HCEC 1CT (cell line): Measurements from ENCODE around the gene HLA-F.

Experiments
- DNase-seq: peaks from one replicate; pipeline ENCODE4 v3.0.0-alpha.2; 2017

HLA-F gene

DNA sequence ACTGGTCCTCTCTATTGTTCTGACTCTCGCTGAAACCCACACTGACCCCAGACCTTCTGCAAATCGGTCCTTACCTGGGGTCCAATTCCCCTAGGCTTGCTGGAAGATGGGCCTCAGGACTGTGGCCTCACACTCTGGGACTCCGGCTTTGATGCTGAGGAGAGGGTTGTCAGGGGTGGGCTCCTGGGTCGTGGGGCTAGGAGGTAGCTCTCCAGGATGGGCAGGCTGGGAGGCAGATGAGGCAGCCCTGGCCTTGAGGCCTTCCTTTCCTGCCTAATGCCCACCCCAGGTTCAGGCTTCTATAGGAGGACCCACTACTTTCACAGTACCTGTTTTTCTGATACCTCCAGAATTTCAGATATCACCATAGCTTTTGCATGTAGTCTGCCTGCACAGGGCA lies 21.4 kb downstream of the HLA-F start:
- DNase-seq: no peak

DNA sequence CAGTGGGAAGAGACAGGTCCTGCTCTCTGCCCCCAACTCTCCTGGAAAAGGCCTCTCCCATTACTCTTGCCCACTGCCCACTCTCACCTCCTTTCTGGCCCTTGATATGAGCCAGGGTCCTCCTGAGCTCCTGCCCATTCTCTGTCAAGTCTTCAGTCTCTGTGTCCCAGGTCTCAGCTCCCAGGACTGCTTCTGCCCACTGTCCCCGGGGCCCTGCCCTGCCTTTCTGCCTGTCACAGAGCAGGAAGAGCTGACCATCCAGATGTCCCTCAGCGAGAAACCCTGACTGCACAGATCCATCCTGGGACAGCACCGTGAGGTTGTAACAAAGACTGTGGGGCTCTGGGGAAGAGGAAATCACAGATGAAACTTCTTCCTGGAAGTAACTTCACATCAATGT lies 22.2 kb downstream of the HLA-F start:
- no peak for DNase-seq

DNA sequence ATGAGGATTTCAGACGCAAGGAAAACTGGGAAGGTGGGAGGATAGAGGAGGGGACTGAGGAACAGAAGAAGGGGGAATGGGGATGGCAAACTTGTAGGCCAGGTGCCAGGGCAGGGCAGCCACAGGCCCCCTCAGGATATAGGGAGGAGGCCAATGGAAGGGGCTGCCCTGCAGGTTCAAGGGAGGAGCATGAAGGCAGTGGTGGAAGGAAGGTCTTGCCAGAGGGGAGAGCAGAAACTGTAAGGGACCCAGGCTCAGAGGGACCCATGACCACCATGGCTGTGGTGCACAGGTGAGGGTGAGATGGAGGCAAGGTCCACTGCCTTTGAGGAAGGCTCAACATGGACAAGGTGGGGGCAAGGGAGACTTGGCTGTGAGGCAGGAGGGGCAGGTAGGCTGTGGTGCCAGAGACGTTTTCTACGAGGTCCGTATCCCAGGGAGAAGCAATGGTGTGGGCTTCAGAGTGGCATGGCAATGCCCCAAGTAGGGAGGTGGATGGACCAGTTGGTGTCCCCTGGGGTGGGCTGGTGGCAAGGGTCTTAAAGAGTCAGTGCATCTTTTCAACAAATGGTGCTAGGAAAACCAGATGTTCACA lies 22.7 kb downstream of the HLA-F start:
- DNase-seq: no peak

DNA sequence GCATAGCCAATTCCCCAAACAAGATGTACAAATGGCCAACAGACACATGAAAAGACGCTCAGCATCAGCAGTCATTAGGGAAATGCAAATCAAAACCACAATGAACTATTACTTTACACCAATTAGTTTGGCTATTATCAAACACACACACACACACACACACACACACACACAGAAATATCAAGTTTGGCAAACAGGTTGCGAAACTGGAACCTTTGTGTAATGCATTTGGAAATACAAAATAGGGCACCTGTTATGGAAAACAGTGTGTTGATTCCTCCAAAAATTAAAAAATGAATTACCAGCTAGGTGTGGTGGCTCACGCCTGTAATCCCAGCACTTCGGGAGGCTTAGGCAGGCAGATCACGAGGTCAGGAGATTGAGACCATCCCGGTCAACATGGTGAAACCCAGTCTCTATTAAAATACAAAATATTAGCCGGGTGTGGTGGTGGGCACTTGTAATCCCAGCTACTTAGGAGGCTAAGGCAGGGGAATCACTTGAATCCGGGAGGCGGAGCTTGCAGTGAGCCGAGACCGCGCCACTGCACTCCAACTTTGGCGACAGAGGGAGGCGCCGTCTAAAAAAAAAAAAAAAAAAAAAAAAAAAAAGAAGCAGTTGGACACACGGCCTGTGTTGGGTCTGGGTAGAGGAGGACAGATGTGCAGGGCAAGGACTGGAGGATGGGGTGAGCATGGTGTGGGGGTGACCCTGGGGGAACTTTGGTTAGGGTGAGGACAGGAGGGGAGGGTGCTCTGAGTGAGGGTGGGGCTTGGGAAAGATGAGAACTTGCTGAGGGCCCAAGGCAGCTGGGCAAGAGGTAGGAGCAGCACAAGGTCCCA lies 23.8 kb downstream of the HLA-F start:
- no peak for DNase-seq

DNA sequence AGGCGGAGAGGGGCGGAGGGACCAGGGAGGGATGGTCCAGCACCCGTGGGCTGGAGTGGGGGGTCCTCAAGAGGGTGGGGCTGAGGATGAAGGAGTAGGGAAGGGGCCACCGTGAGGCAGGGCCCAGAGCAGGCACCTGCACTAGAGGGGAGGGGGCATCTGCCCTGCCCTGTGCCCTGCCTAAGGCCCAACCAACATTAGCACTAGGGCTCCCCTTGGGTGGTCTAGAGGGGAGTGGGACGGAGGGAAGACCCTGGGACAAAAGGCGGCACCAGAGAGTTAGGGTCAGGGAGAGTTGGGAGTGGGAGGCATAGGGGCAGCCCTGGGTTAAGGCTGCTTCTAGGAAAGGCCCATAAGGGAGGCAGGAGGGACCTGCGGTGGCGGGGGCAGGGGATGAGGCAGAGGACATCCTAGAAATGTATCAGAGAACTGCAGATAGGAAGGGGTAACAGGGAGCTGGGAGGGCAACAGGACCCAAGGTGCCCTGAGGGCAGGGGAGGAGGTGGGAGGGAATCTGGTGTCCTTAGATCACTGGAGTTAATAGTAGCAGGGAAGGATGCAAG lies 24.5 kb downstream of the HLA-F start:
- no peak for DNase-seq

DNA sequence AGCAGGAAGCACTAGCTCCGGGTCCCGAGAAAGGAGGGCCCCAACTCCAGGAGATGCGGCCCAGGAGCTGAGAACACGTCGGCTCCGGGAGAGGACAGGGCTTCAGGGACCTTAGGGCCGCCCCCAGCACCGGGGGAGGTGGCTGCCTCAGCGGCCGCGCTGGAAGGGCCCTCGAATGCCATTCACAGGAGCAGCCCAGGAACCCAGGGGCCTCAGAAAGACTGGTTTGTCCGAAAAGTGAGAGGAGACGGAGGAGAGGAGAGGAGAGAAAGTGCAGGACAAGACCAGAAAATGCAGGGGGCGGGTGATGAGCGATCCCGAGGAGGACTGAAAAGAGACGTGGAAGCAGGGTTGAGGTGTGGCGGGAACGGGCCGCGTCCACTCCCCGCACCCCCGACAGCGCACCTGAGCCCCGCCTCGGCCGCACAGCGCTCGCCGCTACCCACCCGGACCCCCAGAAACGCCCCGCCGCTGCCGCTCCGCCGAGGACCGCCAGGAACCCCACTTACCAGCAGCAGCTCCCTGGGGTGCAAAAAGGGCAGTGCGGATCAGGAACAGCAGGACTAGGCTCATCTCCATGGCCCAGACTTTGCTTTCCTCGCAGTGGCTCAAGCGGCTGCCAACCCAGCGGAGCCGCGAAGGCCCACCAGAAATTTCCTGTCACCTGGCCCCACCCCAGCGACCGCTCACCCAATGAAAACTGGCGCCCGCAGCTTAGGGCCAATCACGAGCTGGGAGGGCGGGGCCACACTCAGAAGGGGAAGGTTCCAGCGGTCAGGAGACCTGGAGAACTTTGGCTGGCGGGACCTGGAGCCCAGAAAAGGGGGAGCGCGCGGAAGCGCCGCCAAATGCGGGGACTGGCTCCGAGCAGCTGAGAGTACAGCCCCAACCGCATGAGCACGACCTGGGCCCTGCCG lies 25.4 kb downstream of the HLA-F start:
- DNase-seq: peak; percentile 76

DNA sequence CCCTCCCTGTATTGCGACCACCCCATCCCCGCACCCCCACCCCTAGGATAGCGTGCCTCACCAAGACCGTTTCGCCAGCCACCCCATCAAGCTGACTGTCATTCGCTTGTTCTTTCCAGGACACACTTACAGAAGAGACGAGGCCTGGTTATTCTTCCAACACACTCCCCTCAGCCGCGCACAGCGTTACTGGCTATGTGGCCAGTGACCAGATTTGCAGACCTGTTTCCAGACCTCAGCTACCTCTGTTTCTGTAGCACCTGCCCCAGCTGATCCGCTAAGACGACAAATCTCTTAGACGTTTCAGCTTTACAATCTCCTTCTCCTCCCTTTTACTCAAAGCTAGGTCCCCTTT lies 26.1 kb downstream of the HLA-F start:
- no peak for DNase-seq

DNA sequence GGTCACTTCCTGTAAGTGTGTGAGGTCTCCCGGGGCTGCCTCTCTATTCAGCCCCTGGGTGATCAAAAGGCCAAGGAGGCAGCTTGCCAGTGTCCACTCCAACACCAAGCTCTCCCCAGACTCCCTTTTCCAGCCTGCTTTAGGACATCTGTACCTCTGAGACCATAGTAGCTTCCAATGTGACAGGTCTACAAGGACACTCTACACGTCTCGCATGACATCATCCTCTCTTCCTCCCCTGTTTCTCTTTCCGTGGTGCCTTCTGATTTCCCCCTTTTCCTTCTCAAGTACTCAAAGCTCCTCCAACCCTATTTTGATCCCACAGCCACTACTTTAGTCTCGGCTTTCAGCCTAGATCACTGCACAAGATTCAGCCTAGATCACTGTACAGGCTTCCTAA lies 26.4 kb downstream of the HLA-F start:
- no peak for DNase-seq

DNA sequence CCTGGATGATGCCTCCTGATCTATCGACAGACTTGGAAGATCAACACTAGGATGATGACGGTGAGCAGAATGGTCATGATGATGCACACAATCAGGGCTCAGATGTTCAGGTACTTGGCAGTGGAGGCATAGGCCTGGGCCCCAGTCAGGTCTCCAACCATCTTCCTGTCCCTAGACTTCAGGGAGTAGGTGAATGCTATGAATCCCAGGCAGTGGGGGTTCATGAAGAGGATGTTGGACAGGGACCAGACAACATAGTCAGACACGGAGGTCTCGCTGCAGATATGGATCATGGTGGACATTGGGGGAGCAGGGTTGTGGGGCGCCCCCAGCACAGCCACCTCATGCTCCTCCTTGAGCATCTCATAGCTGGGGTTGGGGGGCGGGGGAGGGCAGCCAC lies 27.5 kb downstream of the HLA-F start:
- no peak for DNase-seq

DNA sequence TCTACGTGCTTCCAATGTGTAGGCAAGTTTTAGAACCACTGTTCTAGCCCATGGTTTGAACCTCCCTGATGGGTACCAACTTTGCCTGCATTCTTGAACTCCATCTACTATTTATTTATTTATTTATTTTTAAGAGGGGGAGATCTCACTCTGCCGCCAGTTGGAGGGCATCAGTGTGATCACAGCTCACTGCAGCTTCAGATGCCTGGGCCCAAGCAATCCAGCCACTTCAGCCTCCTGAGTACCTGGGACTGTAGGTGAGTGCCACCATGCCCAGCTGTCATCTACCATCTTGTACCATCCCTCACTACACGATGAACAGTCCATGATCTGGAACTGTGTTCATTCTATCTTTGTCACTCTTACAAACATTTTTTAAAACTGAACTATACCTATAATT lies 28.2 kb downstream of the HLA-F start:
- no peak for DNase-seq

DNA sequence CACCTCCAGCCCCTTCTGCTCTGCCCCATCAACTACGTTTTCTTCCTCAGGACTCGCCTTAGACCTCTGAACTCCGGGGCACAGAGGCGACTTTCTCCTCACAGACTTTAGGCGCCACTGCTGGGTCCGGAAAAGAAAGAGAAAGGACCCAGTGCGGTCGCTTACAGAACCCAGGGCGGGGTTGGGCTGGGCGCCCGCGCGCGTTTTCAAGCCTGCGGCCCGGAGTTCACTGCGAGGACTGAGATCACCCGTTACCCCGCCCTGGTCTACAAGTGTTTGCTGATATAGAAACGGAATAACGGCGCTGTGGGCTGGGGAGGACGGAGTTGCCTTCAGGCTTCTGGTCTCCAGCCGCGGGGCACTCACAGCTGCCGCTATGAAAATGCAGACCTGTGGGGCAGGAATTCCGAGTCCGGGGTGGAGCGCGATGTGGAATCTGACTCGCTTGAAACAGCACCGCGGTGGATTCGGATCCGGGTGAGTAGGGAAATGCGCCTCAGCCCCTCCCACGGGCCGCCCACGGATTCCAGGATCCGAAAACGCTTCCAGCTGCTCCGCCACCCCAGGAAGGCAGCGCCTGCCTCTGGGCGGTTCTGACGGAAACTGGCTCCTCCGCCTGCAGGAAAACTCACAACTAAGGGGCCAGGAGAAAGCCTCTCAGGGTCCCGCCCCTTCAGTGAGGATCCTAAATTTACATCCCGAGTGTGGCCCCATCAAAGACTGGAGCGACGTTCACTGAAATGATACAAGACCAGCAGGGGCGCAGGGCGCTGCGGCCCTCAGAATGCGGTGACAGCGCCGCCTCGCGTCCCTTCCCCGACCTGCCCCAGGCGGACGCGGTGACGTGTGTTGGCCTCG lies 29.4 kb downstream of the HLA-F start:
- peak; percentile 92 for DNase-seq

DNA sequence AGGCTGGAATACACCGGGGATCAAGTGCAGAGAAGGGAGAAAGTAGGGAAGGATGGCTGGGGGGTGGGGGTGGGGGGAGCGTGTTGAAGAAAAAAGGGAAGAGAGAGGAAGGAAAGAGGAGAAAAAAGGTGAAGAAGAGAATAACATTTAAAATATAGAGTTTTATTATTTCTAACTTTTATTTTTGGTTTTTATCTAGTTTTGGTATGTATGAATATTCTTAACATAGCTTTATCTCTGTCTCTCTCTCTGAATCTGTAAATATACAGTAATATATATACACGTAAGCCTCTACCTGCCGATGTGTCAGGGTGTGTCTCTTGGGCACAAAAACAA lies 30.0 kb downstream of the HLA-F start:
- DNase-seq: no peak

DNA sequence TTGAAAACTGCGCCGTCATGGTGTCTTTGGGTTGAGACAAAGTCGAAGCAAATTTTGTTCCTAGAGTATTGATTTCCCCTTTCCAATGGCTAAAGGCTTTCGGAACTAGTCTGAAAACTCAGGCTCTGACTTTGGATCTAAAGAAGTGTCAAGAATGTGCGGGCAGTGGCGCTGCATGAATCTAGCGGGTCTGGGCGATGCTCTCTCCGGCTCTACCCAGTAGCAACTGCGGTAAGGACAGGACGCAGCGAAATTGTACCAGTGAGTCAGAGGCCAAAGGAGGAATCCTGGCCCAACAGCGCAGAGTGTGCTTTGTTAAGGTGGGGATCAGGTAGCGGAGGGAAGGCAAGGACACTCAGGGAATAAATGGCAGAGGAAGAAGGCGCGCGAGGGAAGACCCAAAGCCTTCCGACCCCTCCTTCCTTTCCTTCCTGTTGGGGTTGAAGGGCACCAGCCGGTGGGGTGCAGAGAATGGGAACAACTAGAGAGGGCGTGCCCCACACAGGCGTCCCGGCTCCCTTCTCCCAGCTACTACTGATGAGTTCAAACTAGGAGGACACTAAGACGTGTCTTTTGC lies 32.1 kb downstream of the HLA-F start:
- DNase-seq: no peak

DNA sequence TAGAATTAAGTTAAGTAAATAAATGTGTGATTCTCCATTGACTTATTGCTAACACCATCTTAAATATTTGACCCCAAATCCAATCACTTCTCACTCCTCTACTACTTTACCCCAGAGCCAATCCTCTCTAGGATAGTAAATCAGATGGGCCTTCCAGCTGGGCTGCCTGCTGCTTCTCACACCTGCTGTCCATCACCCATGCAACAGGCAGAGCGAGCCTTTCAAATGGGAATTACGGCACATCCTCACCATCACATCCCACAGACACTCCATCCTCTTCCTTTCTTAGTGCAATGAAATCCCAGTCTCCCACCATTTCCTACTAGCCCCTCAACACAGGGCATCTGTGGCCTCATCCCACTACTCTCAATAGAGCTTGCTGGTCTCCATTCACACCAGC lies 34.0 kb downstream of the HLA-F start:
- DNase-seq: no peak

DNA sequence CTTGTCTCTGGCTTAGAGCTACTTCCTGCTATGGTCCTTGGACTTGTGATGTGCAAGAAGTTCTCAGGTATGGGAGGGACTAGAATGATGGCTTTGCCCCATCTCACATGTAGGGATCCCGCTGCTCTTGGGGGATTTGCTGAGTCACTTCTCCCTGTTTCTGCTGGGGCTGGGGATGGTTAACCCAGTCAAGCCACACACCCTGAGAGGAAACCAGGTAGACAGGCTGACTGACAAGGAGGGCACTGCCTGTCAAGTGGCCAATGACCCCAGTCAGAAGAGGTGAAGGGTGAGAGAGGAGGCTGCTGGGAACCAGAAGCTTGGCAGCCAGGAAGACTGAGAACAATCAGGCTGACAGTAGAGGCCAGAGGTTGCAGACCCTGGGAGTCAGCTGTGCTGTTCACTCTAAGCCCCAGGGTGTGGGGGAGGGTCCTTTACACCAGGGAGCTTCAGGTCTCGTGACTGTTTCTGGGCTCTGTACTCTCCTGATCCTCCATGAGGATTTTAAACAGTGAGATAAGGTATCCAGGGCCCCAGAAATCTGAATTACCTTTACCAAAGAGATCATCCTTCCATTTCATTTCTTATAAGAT lies 34.6 kb downstream of the HLA-F start:
- no peak for DNase-seq

DNA sequence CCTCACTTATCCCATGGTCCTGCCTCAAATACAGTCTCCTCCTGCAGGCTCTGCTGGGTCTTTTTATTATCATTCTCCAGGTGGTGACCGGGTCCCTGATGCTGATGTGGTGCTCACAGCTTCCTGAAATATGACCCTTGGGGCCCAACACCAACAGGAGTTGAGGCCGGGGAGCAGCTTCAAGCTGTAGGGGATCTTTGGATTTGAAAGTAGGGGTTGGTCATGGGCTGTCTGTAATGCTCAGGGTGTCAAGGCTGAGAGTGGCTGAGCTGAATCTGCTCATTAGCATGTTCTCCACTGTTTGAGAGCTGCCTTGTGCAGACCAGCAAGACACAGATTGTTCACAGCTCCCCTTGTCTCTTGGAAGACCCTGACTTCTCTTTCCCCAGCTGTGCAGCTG lies 35.5 kb downstream of the HLA-F start:
- no peak for DNase-seq

DNA sequence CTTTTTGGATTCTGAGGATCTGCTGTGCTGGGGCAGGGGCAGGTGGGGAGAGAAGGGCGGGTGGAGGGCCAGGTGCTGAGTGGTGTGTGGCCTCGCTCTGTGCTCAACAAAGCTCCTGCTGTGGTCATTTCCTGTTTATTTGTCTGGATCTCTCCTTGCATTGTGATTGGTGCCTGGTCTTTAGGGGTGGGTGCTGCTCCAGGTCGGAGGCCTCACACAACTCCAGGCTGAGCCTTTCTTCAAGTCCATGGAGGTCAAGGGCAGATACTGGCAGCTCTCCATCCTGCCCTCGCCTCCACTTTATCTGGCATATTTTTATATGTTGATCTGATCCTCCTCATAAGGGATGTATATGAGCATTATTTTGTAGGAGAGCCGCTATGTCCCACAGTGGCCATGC lies 36.2 kb downstream of the HLA-F start:
- DNase-seq: no peak

DNA sequence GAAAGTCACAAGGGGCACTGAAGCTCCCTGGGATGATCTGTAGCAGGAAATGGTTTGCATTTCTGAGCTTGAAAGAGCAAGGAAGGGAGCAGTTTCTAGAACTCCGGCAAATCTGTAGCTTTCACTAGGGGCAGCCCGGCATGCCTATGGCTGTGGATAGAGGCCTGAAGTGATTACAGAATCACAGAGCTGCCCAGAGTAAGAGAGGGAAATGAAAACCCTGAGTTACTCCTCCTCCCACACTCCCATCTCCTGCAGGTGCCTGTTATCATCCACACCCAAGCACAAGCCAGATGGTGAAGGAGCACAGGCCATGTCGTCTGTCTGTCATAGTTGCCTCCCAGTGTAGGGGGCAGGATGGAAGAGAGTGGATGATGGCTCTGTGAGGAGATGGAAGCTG lies 37.1 kb downstream of the HLA-F start:
- no peak for DNase-seq

DNA sequence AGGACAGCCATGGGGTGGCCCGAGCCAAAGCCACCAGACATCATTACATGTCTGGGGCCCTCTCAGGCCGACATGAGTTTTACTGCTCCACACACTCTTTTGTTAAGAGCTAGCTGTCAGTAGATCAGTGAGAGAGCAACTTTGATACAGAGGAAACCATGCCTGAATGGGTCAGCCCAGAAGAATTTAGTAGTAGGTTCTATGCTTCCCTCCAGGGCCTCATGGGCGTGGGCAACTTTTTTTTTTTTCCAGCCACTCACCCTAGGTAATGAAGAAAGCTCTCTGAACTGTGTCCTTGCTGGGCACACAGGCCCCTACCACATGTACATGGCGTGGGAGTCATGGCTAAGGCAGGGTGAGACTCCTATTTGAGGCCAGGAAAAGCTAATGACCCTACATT lies 38.8 kb downstream of the HLA-F start:
- DNase-seq: no peak

DNA sequence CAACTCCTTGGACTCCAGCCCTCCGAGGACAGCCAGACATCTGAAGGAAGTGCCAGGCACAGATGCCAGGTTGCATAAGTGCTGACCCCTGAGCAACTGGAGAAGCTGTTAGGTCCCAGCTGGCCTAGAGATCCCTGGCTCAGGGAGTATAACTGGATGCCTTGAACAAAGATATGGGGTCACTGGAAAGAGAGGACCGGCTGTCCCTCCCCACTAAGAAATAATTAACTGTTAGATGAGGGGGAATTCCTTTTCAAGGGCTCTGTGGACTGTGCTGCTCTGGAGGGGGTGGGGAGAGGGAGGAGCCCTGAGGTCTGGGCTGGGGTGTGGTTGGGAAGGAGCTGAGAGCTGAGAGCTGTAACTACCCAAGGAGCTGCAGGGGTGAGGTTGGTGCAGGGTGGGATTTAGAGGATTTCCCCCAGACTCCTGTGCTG lies 39.6 kb downstream of the HLA-F start:
- no peak for DNase-seq

DNA sequence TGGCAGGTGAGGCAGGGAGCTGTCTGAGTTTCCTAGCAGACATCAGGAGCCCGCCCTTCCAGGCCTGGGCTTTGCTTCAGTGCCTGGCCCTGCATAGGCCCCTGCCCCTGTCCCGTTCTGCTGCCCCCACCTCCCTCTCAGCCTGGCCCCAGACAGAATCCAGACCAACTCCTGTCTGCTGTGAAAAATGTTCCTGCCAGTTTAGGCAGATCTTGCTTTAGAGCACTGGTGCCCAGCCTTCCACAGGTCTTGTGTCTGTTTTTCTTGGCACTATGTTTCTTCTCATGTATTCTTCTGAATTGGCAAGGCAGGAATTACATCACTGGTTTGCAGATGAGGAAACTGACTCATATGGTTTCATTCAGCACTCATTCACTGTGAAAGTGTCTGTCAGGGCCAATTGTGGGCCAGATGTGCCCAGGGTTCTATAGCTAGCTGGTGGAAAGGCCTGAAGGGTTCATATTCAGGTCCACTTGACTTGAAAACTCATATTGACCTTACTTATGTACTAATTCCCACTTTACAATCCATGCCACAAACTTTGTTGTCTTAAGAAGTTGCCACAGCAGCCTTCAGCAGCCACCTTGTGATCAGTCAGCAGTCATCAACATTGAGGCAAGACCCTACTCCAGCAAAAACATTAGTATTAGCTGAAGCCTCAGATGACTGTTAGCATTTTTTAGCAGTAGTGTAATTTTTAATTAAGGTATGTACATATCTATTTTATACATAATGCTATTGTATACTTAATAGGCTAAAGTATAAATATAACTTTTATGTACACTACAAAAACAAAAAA lies 40.5 kb downstream of the HLA-F start:
- peak; percentile 74 for DNase-seq
